OCI-LY1 (cell line): ENCODE results near the gene CDH4.

Source experiments
- EZH2 ChIP-seq: fragments of 200-600 bp; sonication (generic), shearing (Covaris generic); IDR thresholded peaks from 2 replicates; pipeline ENCODE4 v1.8.0; 2017; ENCODE audit warnings: borderline replicate concordance, mixed run types, mild to moderate bottlenecking, antibody characterized with exemption, low read length, moderate library complexity, mixed read lengths
- TF ChIP-seq, protein P1 (sequence below): fragments of 200-600 bp; sonication (generic), shearing (Covaris generic); IDR thresholded peaks from 2 replicates; pipeline ENCODE4 v1.5.1; 2017; ENCODE audit warnings: mild to moderate bottlenecking, antibody characterized with exemption, low read length, moderate library complexity, mixed read lengths

DNA sequence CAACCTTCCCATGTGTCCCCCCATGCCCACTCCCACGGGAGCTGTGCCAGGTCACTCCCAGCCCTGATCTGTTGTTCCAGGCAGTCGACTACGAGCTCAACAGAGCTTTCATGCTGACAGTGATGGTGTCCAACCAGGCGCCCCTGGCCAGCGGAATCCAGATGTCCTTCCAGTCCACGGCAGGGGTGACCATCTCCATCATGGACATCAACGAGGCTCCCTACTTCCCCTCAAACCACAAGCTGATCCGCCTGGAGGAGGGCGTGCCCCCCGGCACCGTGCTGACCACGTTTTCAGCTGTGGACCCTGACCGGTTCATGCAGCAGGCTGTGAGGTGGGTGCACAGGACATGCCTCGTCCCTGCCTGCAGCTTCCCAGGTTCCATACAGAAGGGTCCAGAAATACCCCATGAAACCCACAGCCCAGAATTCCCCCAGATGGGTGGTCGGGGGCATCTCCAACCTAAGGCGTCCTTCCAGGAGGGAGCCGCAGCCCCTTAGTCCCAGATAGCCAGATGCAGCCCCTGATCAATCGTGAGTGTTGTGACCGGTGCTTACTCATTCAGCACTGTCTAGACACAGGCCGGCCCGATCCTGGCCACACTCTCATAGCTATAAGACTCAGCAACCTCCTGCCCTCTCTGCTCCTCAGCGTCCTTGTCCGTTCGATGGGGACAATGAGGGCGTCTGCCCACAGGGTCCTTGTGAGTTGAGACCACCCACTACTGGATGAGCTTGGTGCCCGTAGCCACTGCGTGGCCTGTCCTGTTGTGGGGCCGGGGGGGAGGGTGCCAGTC is 671.5 kb downstream of the CDH4 start:
- TF ChIP-seq, protein P1, sequence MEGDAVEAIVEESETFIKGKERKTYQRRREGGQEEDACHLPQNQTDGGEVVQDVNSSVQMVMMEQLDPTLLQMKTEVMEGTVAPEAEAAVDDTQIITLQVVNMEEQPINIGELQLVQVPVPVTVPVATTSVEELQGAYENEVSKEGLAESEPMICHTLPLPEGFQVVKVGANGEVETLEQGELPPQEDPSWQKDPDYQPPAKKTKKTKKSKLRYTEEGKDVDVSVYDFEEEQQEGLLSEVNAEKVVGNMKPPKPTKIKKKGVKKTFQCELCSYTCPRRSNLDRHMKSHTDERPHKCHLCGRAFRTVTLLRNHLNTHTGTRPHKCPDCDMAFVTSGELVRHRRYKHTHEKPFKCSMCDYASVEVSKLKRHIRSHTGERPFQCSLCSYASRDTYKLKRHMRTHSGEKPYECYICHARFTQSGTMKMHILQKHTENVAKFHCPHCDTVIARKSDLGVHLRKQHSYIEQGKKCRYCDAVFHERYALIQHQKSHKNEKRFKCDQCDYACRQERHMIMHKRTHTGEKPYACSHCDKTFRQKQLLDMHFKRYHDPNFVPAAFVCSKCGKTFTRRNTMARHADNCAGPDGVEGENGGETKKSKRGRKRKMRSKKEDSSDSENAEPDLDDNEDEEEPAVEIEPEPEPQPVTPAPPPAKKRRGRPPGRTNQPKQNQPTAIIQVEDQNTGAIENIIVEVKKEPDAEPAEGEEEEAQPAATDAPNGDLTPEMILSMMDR, result no peak
- TF ChIP-seq EZH2, result no peak
